ENCODE measurements around the gene CDCP2. TPM values are rescaled to one million over a fixed set of nuclear protein-coding genes. Genes with fewer than 3 reads are reported as not detected.

Gene CDCP2
- total RNA-seq, 2 donors from 2014 or later, result not detected

DNA sequence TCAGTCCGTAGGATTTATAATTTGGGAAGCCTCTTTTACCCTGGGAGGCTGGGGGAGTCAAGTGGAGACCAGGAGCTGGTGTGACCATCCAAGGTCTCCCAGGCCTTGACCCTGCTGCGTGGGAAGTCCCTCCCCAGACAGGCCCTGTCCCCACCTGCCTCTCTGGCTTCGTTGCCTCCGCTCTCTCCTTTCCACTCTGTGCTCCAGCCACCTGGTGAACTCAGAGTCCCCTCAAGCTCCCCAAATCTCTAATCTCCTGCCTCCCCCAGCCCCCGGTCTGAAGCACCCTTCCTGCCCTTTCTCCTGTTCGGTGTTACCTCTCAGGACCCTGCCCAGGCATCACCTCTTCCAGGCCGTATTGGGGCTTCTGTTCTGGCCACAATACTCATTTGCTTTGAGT, 27.9 kb downstream of the CDCP2 start:
- no peak for DNase-seq
- no peak for ATAC-seq (replicated peaks in 1 of 2)
- Mint-ChIP-seq H3K4me3 (no peak overlapping the region), H3K36me3 (ENCODE audit: insufficient read depth in 2 of 2) (no peaks in the 10 kb centered on the region), H3K4me1 (ENCODE audit: low read depth) (peaks cover 4% of the 10 kb centered on the region), H3K9me3 (no peaks in the 10 kb centered on the region), H3K27me3 (ENCODE audit: low read depth) (no peaks in the 10 kb centered on the region), H3K27ac (no peak overlapping the region)

- no peak overlapping the region for H3K4me3 Mint-ChIP-seq
- no peak for DNase-seq
- H3K4me1 Mint-ChIP-seq (ENCODE audit: low read depth), result peaks cover 4% of the 10 kb centered on the region
- H3K27me3 Mint-ChIP-seq (ENCODE audit: low read depth), result no peaks in the 10 kb centered on the region
- ATAC-seq (replicated peaks in 1 of 2), result no peak
- no peak overlapping the region for H3K27ac Mint-ChIP-seq
- no peaks in the 10 kb centered on the region for H3K36me3 Mint-ChIP-seq (ENCODE audit: insufficient read depth in 2 of 2)
- H3K9me3 Mint-ChIP-seq, result no peaks in the 10 kb centered on the region
These were observed 28.3 kb downstream of the CDCP2 start for GRCh38 chr1:54124472-54124871.

DNA sequence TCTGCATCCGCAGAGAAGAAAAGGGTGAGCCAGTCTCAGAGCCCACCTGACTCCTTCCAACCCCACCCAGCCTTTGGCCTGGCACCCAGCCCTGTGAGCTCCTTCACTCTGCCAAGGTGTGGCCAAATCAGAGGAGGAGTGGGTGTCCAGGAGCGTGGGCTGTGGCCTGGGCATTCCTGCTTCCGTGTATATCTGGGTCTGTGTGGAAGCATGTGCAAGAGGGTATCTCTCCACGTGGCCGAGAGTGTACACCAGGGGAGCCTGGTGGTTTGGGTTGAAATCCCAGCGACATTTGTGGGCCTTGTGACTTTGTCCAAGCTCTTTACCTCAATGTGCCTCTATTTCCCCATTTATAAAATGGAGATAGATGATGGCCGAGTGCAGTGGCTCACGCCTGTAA, 29.8 kb downstream of the CDCP2 start:
- Mint-ChIP-seq H3K36me3 (ENCODE audit: insufficient read depth in 2 of 2) (no peaks in the 10 kb centered on the region), H3K4me3 (no peak overlapping the region), H3K4me1 (ENCODE audit: low read depth) (peaks cover 4% of the 10 kb centered on the region), H3K27ac (no peak overlapping the region), H3K27me3 (ENCODE audit: low read depth) (no peaks in the 10 kb centered on the region), H3K9me3 (no peaks in the 10 kb centered on the region)
- ATAC-seq (replicated peaks in 1 of 2) (no peak), DNase-seq (no peak)

- H3K36me3 Mint-ChIP-seq (ENCODE audit: insufficient read depth in 2 of 2), result no peaks in the 10 kb centered on the region
- H3K27me3 Mint-ChIP-seq (ENCODE audit: low read depth), result no peaks in the 10 kb centered on the region
- ATAC-seq (replicated peaks in 1 of 2), result no peak
These were observed 30.6 kb downstream of the CDCP2 start for GRCh38 chr1:54122135-54122751.

DNA sequence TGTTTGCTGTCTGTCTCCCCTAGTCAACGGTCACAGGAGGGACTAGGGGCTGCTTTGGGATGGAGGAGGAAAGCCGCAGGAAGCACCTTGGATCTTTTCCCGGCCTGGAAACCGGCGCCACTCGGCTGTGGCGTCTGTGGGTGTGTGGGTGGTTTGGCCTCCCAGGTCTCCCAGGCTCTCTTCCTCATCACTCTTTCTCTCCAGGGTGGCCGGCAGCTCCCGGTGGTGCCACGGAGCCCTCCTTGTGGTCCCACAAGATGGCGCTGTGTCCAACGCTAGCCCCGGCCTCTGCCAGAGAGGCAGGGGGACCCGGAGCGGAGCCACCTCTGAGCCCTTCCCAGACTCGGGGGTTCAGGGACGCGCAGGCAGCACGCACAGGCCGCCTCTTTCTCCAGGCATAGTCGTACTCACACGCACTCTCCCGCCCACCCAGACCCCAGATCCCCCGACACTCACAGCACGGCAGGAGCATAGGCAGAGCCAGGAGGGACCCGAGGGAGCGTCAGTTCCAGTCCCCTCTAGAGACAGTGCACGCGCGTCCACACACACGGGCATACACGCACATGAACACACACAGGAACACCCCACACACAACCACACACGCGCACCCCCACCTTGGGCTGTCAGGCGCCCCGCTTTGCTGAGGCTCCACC, 31.2 kb downstream of the CDCP2 start:
- H3K27me3 Mint-ChIP-seq (ENCODE audit: low read depth), result no peaks in the 10 kb centered on the region
- no peak overlapping the region for H3K27ac Mint-ChIP-seq
- DNase-seq, result peak; percentile 76 to 79
- no peaks in the 10 kb centered on the region for H3K9me3 Mint-ChIP-seq
- peak overlapping the region; percentile 38 to 71 for H3K4me3 Mint-ChIP-seq
- no peaks in the 10 kb centered on the region for H3K36me3 Mint-ChIP-seq (ENCODE audit: insufficient read depth in 2 of 2)
- peak; percentile 88 to 92 for ATAC-seq (replicated peaks in 1 of 2)
- H3K4me1 Mint-ChIP-seq (ENCODE audit: low read depth), result peaks cover 4% of the 10 kb centered on the region

More at GRCh38 chr1:54122135-54122751, 30.6 kb downstream of the CDCP2 start:
- no peak for DNase-seq
- peaks cover 4% of the 10 kb centered on the region for H3K4me1 Mint-ChIP-seq (ENCODE audit: low read depth)
- no peak overlapping the region for H3K27ac Mint-ChIP-seq
- H3K9me3 Mint-ChIP-seq, result no peaks in the 10 kb centered on the region
- peak overlapping the region in 1 of 2 donors; percentile 71 for H3K4me3 Mint-ChIP-seq

DNA sequence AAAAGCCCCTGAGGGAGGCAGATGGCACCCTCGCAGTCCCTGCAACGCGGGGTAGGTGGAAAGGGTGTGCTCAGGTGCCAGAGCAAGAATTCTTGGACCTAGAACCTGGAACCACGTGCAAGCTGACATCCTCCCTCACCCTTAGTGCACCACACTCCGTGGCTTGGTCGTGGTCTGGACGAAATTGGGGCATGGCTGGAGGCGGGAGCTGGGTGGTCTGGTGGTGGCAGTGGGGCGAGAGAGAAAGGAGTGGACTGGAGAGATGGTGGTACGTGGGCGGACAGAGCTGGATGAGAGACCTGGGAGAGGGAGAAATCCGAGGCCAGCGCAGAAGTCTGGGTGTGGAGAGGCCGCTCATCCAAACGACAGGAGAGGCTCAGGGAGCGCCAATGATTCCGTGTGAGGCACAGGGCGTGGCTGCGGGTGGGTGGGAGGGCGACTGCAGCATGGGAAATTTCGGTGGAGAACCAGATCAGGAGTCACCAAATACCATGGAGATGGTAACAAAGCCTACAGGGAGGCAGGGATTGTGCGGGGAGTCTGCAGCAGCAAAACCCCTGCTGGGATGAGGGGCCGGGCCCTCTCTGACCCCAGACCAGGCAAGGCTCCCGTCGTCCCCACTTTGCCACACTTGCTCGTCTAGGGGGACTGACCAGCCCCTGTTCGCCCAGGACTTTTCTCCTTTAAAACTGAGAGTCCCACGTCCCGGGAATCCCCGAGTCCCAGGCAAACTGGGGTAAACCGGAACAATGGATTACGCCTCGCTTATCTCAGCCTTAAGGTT, 31.9 kb downstream of the CDCP2 start:
- Mint-ChIP-seq H3K27ac (no peak overlapping the region), H3K9me3 (no peaks in the 10 kb centered on the region), H3K36me3 (ENCODE audit: insufficient read depth in 2 of 2) (no peaks in the 10 kb centered on the region), H3K27me3 (ENCODE audit: low read depth) (no peaks in the 10 kb centered on the region), H3K4me1 (ENCODE audit: low read depth) (peaks cover 4% of the 10 kb centered on the region), H3K4me3 (peak overlapping the region in 1 of 2 donors; percentile 71)
- DNase-seq (no peak), ATAC-seq (replicated peaks in 1 of 2) (no peak)

- DNase-seq (no peak), ATAC-seq (replicated peaks in 1 of 2) (no peak)
- no peak overlapping the region for H3K4me3 Mint-ChIP-seq
- no peak overlapping the region for H3K27ac Mint-ChIP-seq
- H3K9me3 Mint-ChIP-seq, result no peaks in the 10 kb centered on the region
- peaks cover 4% of the 10 kb centered on the region for H3K4me1 Mint-ChIP-seq (ENCODE audit: low read depth)
- no peaks in the 10 kb centered on the region for H3K27me3 Mint-ChIP-seq (ENCODE audit: low read depth)
- H3K36me3 Mint-ChIP-seq (ENCODE audit: insufficient read depth in 2 of 2), result no peaks in the 10 kb centered on the region
These were observed 32.6 kb downstream of the CDCP2 start for GRCh38 chr1:54120018-54120697.

DNA sequence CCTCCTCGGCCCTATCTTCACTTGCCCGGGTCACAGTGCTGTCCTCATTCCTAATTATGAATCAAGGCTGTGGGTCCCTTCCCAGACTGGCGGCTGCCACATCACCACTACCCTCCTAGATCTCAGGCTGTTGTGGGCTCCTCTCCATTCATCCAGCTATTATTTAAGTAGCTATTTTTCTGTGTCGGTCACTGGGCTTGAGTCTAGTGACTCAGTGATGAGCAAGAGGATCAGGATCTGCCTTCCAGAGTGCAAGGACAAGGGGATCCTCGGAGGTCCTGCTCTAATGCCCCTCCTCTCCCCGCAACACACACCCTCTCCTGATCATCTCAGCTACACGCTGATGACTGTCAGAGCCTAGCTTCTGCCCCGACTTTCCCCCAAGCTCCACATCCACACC, 34.1 kb downstream of the CDCP2 start:
- ATAC-seq (replicated peaks in 1 of 2), result no peak
- H3K4me1 Mint-ChIP-seq (ENCODE audit: low read depth), result peaks cover 4% of the 10 kb centered on the region
- no peak overlapping the region for H3K4me3 Mint-ChIP-seq
- no peaks in the 10 kb centered on the region for H3K36me3 Mint-ChIP-seq (ENCODE audit: insufficient read depth in 2 of 2)
- no peaks in the 10 kb centered on the region for H3K9me3 Mint-ChIP-seq
- H3K27ac Mint-ChIP-seq, result no peak overlapping the region
- H3K27me3 Mint-ChIP-seq (ENCODE audit: low read depth), result no peaks in the 10 kb centered on the region
- no peak for DNase-seq

GRCh38 chr1:54117815-54118563, 34.8 kb downstream of the CDCP2 start:
- no peaks in the 10 kb centered on the region for H3K9me3 Mint-ChIP-seq
- ATAC-seq (replicated peaks in 1 of 2), result no peak
- H3K27ac Mint-ChIP-seq, result no peak overlapping the region
- H3K36me3 Mint-ChIP-seq (ENCODE audit: insufficient read depth in 2 of 2), result no peaks in the 10 kb centered on the region
- no peak for DNase-seq
- no peaks in the 10 kb centered on the region for H3K27me3 Mint-ChIP-seq (ENCODE audit: low read depth)
- H3K4me3 Mint-ChIP-seq, result no peak overlapping the region
- peaks cover 4% of the 10 kb centered on the region for H3K4me1 Mint-ChIP-seq (ENCODE audit: low read depth)

GRCh38 chr1:54115520-54115919, 37.3 kb downstream of the CDCP2 start:
- ATAC-seq (replicated peaks in 1 of 2), result no peak
- no peak overlapping the region for H3K27ac Mint-ChIP-seq
- H3K4me1 Mint-ChIP-seq (ENCODE audit: low read depth), result no peaks in the 10 kb centered on the region
- DNase-seq, result no peak
- H3K36me3 Mint-ChIP-seq (ENCODE audit: insufficient read depth in 2 of 2), result no peaks in the 10 kb centered on the region
- no peak overlapping the region for H3K4me3 Mint-ChIP-seq
- no peaks in the 10 kb centered on the region for H3K9me3 Mint-ChIP-seq
- H3K27me3 Mint-ChIP-seq (ENCODE audit: low read depth), result no peaks in the 10 kb centered on the region

DNA sequence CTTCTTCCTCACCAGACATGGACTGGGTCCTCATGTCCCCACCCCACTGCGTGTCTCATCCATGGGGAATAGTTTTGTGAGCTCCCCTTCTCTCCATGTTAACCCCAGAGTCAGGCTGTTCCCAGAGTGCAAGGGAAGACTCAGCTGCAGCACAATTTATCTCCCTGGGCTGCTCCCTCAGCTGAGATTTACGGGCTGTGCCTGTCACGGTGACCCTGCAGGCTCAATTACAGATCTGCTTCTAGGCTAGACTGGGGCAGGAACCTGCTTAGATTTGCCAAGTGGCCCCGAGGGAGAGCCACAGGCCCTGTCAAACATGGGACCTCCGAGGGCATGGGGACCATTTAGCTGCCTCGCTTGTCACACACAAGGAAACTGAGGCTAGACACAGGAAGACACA, 37.8 kb downstream of the CDCP2 start:
- DNase-seq, result no peak
- Mint-ChIP-seq H3K27me3 (ENCODE audit: low read depth) (no peaks in the 10 kb centered on the region), H3K4me1 (ENCODE audit: low read depth) (no peaks in the 10 kb centered on the region), H3K36me3 (ENCODE audit: insufficient read depth in 2 of 2) (no peaks in the 10 kb centered on the region), H3K4me3 (no peak overlapping the region), H3K9me3 (no peaks in the 10 kb centered on the region), H3K27ac (no peak overlapping the region)
- no peak for ATAC-seq (replicated peaks in 1 of 2)

GRCh38 chr1:54114001-54114400, 38.8 kb downstream of the CDCP2 start:
- Mint-ChIP-seq H3K27ac (no peak overlapping the region), H3K36me3 (ENCODE audit: insufficient read depth in 2 of 2) (no peaks in the 10 kb centered on the region), H3K4me1 (ENCODE audit: low read depth) (no peaks in the 10 kb centered on the region), H3K27me3 (ENCODE audit: low read depth) (no peaks in the 10 kb centered on the region), H3K9me3 (no peaks in the 10 kb centered on the region), H3K4me3 (no peak overlapping the region)
- DNase-seq, result no peak
- no peak for ATAC-seq (replicated peaks in 1 of 2)

Data from activated T-cell treated with anti-CD3 and anti-CD28 coated beads, Interleukin-2, amount 50 U/mL, for 72 hours (primary cell).